Activated naive CD4-positive, alpha-beta T cell treated with anti-CD3 and anti-CD28 coated beads for 36 hours (primary cell): ENCODE results near the gene OR13F1. TPM values are rescaled to one million over a fixed set of nuclear protein-coding genes. Genes with fewer than 3 reads are reported as not detected.
"Not testable (repeated sequence)": the region's sequence is repeated elsewhere in the genome, so short reads cannot be mapped to it uniquely, and the experiment has no call there.

Source experiments
- CTCF ChIA-PET: fragments of 350-600 bp; sonication (Branson Sonifier 250); formaldehyde crosslinking; loops from one replicate; lab custom pipeline; 2021; ENCODE audit warnings: antibody characterized with exemption; lab: Charles Lee
- DNase-seq: peaks from one replicate; pipeline ENCODE4 v3.0.0-alpha.2; 2020
- H3K27ac Mint-ChIP-seq: one replicate; pipeline ENCODE4 v1.8.0; 2021; ENCODE audit warnings: mild to moderate bottlenecking, mixed read lengths
- H3K27me3 Mint-ChIP-seq: one replicate; pipeline ENCODE4 v1.8.0; 2021; ENCODE audit warnings: low read depth, mixed read lengths
- H3K36me3 Mint-ChIP-seq: one replicate; pipeline ENCODE4 v1.8.0; 2021; ENCODE audit warnings: low read depth, mixed read lengths
- H3K4me1 Mint-ChIP-seq: one replicate; pipeline ENCODE4 v1.8.0; 2021; ENCODE audit warnings: low read depth, mixed read lengths
- H3K4me3 Mint-ChIP-seq: one replicate; pipeline ENCODE4 v1.8.0; 2021; ENCODE audit warnings: mild to moderate bottlenecking, moderate library complexity, mixed read lengths
- H3K9me3 Mint-ChIP-seq: one replicate; pipeline ENCODE4 v1.8.0; 2021; ENCODE audit warnings: mixed read lengths
- intact Hi-C: fragments of 100-400 bp; cut with micrococcal nuclease; formaldehyde crosslinking; loops from one replicate; pipeline ENCODE4 v1.15.1; 2023
- total RNA-seq, 2 experiments: library from RNA; stranded (reverse); gene quantifications; one replicate each; pipeline ENCODE4 v1.2.3, GENCODE V29; 2021

Gene OR13F1
- total RNA-seq, result not detected

GRCh38 chr9:104503963-104504362 lies at the start of gene OR13F1:
TSS of gene OR13F1 (plus strand) at chr9:104504263. CDS start at chr9:104504263, 0 bp downstream.
- Mint-ChIP-seq H3K4me1 (no peaks in the 10 kb centered on the region), H3K27ac (no peak within 1 kb of the TSS), H3K27me3 (no peaks in the 10 kb centered on the region), H3K4me3 (no peak within 1 kb of the TSS), H3K36me3 (no peaks in the 10 kb centered on the region), H3K9me3 (no peaks in the 10 kb centered on the region)
- intact Hi-C loops, result no loop called here
- CTCF ChIA-PET, result no interaction called here
- DNase-seq, result no peak

- CTCF ChIA-PET, result no interaction called here
- no peak for DNase-seq
- H3K4me1 Mint-ChIP-seq, result no peaks in the 10 kb centered on the region
- intact Hi-C loops, result no loop called here
- H3K27me3 Mint-ChIP-seq, result no peaks in the 10 kb centered on the region
- H3K27ac Mint-ChIP-seq, result no peak overlapping the region
- H3K36me3 Mint-ChIP-seq, result no peaks in the 10 kb centered on the region
- no peaks in the 10 kb centered on the region for H3K9me3 Mint-ChIP-seq
- no peak overlapping the region for H3K4me3 Mint-ChIP-seq
Measured at GRCh38 chr9:104456831-104457230, 47.2 kb upstream of the OR13F1 start.

GRCh38 chr9:104463864-104464263 lies 40.2 kb upstream of the OR13F1 start:
- CTCF ChIA-PET, result no interaction called here
- Mint-ChIP-seq H3K4me1 (no peaks in the 10 kb centered on the region), H3K9me3 (peaks cover 5% of the 10 kb centered on the region), H3K4me3 (no peak overlapping the region), H3K36me3 (no peaks in the 10 kb centered on the region), H3K27me3 (no peaks in the 10 kb centered on the region), H3K27ac (no peak overlapping the region)
- intact Hi-C loops, result no loop called here
- DNase-seq, result no peak

GRCh38 chr9:104468261-104468660 lies 35.8 kb upstream of the OR13F1 start:
- no peak overlapping the region for H3K27ac Mint-ChIP-seq
- intact Hi-C loops, result no loop called here
- no peaks in the 10 kb centered on the region for H3K4me1 Mint-ChIP-seq
- H3K36me3 Mint-ChIP-seq, result no peaks in the 10 kb centered on the region
- no peaks in the 10 kb centered on the region for H3K27me3 Mint-ChIP-seq
- no peak for DNase-seq
- H3K4me3 Mint-ChIP-seq, result no peak overlapping the region
- peaks cover 5% of the 10 kb centered on the region for H3K9me3 Mint-ChIP-seq
- CTCF ChIA-PET, result no interaction called here

GRCh38 chr9:104482921-104483570 lies 21.0 kb upstream of the OR13F1 start:
- Mint-ChIP-seq H3K27ac (no peak overlapping the region), H3K36me3 (no peaks in the 10 kb centered on the region), H3K27me3 (no peaks in the 10 kb centered on the region), H3K9me3 (no peaks in the 10 kb centered on the region), H3K4me3 (no peak overlapping the region), H3K4me1 (no peaks in the 10 kb centered on the region)
- no peak for DNase-seq
- intact Hi-C loops, result no loop called here
- CTCF ChIA-PET, result interaction anchor here (0.7 kb wide), 1 partner anchor 131 kb away, joined by 4 read pairs; no protein-coding TSS in a partner anchor

- no peaks in the 10 kb centered on the region for H3K4me1 Mint-ChIP-seq
- no peak overlapping the region for H3K27ac Mint-ChIP-seq
- H3K4me3 Mint-ChIP-seq, result no peak overlapping the region
- no peaks in the 10 kb centered on the region for H3K9me3 Mint-ChIP-seq
- no peak for DNase-seq
- H3K36me3 Mint-ChIP-seq, result no peaks in the 10 kb centered on the region
- intact Hi-C loops, result no loop called here
- CTCF ChIA-PET, result interaction anchor here (0.8 kb wide), 1 partner anchor 54 kb away, joined by 4 read pairs; no protein-coding TSS in a partner anchor
- H3K27me3 Mint-ChIP-seq, result no peaks in the 10 kb centered on the region
Measured at GRCh38 chr9:104485014-104485413, 19.0 kb upstream of the OR13F1 start.

- Mint-ChIP-seq H3K36me3 (no peaks in the 10 kb centered on the region), H3K27ac (no peak overlapping the region), H3K4me1 (no peaks in the 10 kb centered on the region), H3K4me3 (no peak overlapping the region), H3K9me3 (peaks cover 3% of the 10 kb centered on the region), H3K27me3 (no peaks in the 10 kb centered on the region)
- intact Hi-C loops, result no loop called here
- CTCF ChIA-PET, result interaction anchor here (0.5 kb wide), 1 partner anchor 450 kb away, joined by 5 read pairs; no protein-coding TSS in a partner anchor
- no peak for DNase-seq
Measured at GRCh38 chr9:104494808-104495207, 9.3 kb upstream of the OR13F1 start.

- CTCF ChIA-PET, result no interaction called here
- no peak for DNase-seq
- H3K36me3 Mint-ChIP-seq, result no peaks in the 10 kb centered on the region
- no peaks in the 10 kb centered on the region for H3K27me3 Mint-ChIP-seq
- H3K4me1 Mint-ChIP-seq, result no peaks in the 10 kb centered on the region
- no peak overlapping the region for H3K4me3 Mint-ChIP-seq
- intact Hi-C loops, result no loop called here
- no peak overlapping the region for H3K27ac Mint-ChIP-seq
- H3K9me3 Mint-ChIP-seq, result no peaks in the 10 kb centered on the region
Measured at GRCh38 chr9:104503440-104503839, 623 bp upstream of the OR13F1 start.

- CTCF ChIA-PET, result no interaction called here
- DNase-seq, result no peak
- Mint-ChIP-seq H3K4me1 (no peaks in the 10 kb centered on the region), H3K27ac (no peak overlapping the region), H3K4me3 (no peak overlapping the region), H3K27me3 (no peaks in the 10 kb centered on the region), H3K9me3 (no peaks in the 10 kb centered on the region), H3K36me3 (no peaks in the 10 kb centered on the region)
- intact Hi-C loops, result no loop called here
Measured at GRCh38 chr9:104506565-104506964, 2.5 kb downstream of the OR13F1 start.

GRCh38 chr9:104514901-104515300 lies 10.8 kb downstream of the OR13F1 start:
- Mint-ChIP-seq H3K9me3 (no peaks in the 10 kb centered on the region), H3K27ac (no peak overlapping the region), H3K4me3 (no peak overlapping the region), H3K27me3 (peaks cover 3% of the 10 kb centered on the region), H3K4me1 (no peaks in the 10 kb centered on the region), H3K36me3 (no peaks in the 10 kb centered on the region)
- intact Hi-C loops, result no loop called here
- DNase-seq, result no peak
- CTCF ChIA-PET, result no interaction called here

GRCh38 chr9:104520241-104520640 lies 16.2 kb downstream of the OR13F1 start:
- H3K27me3 Mint-ChIP-seq, H3K9me3 Mint-ChIP-seq, intact Hi-C loops, DNase-seq, H3K4me3 Mint-ChIP-seq, H3K36me3 Mint-ChIP-seq, H3K27ac Mint-ChIP-seq, H3K4me1 Mint-ChIP-seq: not testable (repeated sequence)
- CTCF ChIA-PET, result interaction anchor here (1.0 kb wide), 1 partner anchor 44 kb away, joined by 3 read pairs; no protein-coding TSS in a partner anchor

- no peak for DNase-seq
- intact Hi-C loops, result no loop called here
- CTCF ChIA-PET, result no interaction called here
- no peaks in the 10 kb centered on the region for H3K27me3 Mint-ChIP-seq
- no peaks in the 10 kb centered on the region for H3K36me3 Mint-ChIP-seq
- H3K27ac Mint-ChIP-seq, result no peak within 1 kb of the TSS
- H3K4me1 Mint-ChIP-seq, result no peaks in the 10 kb centered on the region
- no peak within 1 kb of the TSS for H3K4me3 Mint-ChIP-seq
- H3K9me3 Mint-ChIP-seq, result no peaks in the 10 kb centered on the region
Measured at GRCh38 chr9:104527109-104527508, 23.0 kb downstream of the OR13F1 start, which contains the start of gene OR13C4. TSS of gene OR13C4 (minus strand) at chr9:104527209. CDS start at chr9:104527209, 0 bp downstream.

- no peaks in the 10 kb centered on the region for H3K4me1 Mint-ChIP-seq
Measured at GRCh38 chr9:104536756-104537155, 32.7 kb downstream of the OR13F1 start, which contains the start of gene OR13C3. TSS of gene OR13C3 (minus strand) at chr9:104536856. CDS start at chr9:104536723, 133 bp downstream.

More at GRCh38 chr9:104536756-104537155, 32.7 kb downstream of the OR13F1 start, which contains the start of gene OR13C3:
- Mint-ChIP-seq H3K36me3 (no peaks in the 10 kb centered on the region), H3K4me3 (no peak within 1 kb of the TSS), H3K27ac (no peak within 1 kb of the TSS), H3K27me3 (no peaks in the 10 kb centered on the region), H3K9me3 (no peaks in the 10 kb centered on the region)
- DNase-seq, result no peak
- CTCF ChIA-PET, result no interaction called here
- intact Hi-C loops, result no loop called here
